HCEC 1CT (cell line): ENCODE data around the gene IP6K1.
A peak's percentile ranks its signal among the peaks of the same experiment; 100 is the strongest.
"Not testable (repeated sequence)": the region's sequence is repeated elsewhere in the genome, so short reads cannot be mapped to it uniquely, and the experiment has no call there.

ENCODE experiments used
- DNase-seq: peaks from one replicate; pipeline ENCODE4 v3.0.0-alpha.2; 2017

The IP6K1 gene

GRCh38 chr3:49793486-49794085, 7.2 kb upstream of the IP6K1 start:
- no peak for DNase-seq

DNA sequence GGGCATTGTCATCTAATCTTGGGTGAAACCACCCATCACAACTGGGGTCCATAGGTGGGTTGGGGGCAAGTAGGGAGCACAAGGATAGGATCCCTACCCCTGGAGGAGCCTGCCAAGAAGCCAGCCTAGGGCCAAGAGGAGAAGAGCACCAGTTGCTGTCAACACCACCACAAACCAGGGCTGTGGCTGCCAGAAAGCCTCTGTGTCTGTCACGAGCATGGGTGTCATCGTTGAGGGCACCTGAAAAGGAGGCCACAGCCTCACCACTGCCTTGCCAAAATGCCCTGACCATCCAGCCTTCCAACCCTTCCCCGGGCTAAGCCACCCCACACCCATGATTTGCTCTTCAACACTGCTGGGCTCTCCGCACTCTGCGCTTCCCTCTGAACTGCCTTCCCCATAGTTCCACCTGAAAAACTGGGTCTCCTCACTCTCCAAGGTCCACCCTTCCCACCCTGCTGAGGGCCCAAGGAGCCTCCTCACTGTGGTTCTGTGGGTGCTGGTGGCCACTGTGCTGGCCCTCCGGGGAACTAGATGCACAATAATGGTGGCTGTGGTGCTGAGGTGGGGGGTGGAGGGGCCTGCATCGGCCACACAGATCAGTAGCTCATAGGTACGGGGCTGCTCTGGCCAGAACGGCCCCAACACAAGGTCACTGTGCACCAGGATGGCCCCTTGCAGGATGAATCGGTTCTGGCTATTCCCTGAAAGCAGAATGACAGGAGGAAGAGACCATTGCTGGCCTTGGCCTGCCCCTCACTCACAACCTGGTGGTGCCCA, 6.2 kb upstream of the IP6K1 start:
- DNase-seq, result no peak

- no peak for DNase-seq
Observed at GRCh38 chr3:49791571-49791970, 5.2 kb upstream of the IP6K1 start.

DNA sequence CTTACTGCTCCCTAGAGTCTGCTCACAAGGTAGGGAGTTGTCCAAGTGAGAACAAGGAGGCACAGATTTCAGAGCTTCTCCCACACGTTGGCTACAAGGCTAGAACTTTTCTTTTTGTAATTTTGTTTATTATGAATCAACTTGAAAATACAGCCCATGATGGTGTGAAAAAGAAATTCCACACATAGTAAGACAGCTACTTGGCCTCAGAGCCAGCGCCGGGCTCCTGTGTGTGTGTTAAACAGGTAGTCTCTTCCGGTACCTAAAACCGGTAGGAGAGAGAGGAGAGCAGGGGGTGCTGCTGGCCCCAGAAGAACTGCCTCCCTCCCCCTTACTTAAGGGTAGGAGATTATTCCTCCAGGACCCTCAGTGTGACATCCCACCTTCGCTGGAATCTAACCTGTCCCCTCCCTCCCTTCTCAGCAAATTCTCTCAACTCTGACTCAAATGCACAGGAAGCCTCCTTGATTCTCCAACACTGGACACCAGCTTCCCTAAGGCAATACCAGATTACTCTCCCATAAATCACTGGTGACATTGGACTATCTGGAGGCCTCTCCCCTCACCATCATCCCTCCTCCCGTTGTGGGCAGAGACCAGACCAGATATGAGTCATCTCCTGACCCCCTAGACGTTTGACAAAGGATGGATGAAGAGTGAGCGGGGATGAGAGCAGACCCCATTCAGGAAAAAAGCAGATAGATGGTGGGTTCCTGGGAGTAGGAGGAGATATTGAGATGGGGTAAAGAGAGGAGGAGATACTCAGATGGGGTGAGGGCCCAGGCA, 4.5 kb upstream of the IP6K1 start:
- DNase-seq, result no peak

DNA sequence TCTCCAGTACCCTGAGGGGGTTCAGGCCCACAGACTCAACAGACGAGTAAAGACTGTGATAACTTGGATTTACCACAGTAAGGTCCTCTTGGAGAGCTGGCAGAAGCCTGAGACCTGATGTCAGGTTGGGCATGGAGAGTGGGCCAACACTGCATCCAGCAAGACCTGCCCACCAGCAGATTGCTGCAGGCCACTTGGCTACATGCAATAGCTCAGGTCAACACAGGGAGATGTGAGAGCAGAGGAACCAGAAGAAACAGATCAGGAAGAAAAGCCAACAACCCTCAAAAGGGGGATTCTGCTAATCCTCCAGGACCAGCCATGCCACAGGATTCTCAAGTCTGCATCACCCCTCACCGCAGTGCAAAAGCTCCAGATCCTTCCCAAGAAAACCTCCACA, 1.7 kb upstream of the IP6K1 start:
- DNase-seq, result no peak

DNA sequence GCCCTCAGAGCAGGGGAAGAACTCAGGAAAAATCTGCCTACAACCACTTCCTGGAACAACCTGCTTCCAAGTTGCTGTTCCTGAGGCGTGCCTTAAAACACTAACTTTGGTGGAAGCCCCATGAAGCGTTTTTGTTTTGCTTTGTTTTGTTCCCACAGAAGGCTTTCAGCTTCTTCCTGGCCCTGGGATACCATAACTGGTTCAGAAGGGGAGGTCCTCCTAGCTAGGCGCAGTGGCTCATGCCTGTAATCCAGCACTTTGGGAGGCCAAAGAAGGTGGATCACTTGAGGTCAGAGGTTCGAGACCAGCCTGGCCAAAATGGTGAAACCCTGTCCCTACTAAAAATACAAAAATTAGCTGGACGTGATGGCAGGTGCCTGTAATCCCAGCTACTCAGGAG, 1.2 kb upstream of the IP6K1 start:
- no peak for DNase-seq

DNA sequence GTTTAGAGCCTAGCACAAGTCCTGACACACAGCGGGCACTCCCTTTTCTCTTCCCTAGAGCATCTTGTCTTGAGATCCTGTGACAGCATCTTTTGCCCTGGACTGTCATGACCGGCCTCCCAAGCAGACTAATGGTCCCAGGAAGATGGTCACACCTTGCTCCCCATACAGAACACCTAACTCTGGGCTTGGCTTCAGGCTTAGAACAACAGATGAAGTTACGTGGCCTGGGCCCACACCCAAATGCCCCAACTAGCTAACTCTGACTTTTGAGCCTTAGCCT, 781 bp upstream of the IP6K1 start:
- DNase-seq, result no peak

DNA sequence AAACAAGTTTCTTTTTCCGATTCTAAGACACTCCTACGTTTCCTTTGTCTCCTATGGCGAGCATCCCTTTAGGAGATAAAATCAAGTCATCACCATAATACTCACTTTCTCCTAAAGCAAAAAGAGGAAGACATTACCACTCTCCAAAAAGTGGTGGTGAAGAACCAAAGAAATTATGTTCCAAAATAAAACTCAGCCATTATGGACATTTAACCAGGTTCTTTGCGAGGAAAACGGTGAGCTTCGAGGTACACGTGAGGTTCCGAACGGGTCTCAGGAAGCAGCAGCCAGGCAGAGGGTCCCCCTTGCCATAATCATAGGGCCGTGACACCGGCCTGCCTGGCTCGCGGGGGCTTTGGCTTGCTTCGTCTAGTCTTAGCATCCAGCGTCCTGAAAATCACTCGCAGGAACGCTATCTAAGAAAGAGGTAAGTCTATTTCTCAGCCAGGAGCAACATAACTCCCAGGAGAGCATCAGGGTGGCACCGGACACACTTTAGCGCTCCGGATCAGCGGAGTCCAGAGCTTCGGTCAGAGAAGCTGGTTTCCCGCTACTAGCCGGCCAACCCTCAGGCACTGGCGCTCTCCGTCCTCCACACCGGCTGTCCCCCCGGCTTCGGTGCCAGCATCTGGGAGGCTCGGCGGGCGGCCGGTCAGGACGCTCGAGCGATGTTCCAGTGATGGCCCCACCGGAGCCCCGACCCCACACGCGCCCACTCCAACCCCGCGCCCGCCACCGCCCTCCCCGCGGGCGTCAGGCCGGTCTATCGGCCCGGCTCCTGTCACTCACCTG, 581 bp downstream of the IP6K1 start:
- DNase-seq, result peak; percentile 39

DNA sequence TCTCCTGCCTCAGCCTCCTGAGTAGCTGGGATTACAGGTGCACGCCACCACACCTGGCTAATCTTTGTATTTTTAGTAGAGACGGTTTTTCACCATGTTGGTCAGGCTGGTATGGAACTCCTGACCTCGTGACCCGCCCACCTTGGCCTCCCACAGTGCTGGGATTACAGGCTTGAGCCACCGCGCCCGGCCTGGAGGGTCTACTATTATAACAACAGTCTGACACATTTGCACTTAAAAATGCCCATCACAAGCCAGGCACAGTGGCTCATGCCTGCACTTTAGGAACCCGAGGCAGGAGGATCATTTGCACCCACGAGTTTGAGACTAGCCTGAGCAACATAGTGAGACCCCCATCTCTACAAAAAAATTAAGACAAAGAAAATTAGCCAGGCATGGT, 4.1 kb downstream of the IP6K1 start:
- not testable (repeated sequence) for DNase-seq

DNA sequence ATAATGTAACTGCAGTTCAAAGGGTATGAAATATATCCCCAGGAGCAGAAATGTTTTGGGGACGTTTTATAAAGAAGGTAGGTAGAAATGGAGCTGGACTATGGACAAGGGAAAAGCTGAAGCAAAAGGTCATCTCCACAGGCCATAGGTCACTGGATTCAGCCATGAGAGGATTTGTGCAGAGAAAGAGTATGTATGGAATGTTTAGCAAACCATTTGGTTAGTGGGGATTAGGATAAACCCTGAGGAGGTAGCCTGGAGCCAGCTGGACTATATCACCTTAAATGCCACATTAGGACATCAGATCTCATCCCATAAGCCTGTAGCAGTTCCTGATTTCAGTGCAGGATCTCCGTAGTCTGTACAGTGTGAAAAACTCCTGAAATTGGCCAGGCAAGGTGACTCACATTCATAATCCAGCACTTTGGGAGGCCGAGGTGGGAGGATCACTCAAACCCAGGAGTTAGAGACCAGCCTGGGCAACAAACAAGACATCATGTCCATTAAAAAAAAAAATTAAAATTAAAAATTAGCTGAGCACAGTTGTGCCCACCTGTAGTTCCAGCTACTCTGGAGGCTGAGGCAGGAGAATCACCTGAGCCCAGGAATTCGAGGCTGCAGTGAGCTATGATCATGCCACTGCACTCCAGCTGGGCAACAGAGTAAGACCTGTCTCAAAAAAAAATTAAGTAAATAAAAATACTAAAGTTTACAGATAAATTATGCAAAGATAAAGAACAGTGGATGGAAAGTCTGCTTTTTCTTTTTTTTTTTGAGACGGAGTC, 4.7 kb downstream of the IP6K1 start:
- peak; percentile 64 for DNase-seq

GRCh38 chr3:49780975-49781365, 5.4 kb downstream of the IP6K1 start:
- not testable (repeated sequence) for DNase-seq

- DNase-seq, result no peak
Observed at GRCh38 chr3:49780080-49780974, 6.0 kb downstream of the IP6K1 start.

GRCh38 chr3:49779358-49780079, 6.8 kb downstream of the IP6K1 start:
- no peak for DNase-seq

GRCh38 chr3:49776101-49776500, 10.2 kb downstream of the IP6K1 start:
- not testable (repeated sequence) for DNase-seq

DNA sequence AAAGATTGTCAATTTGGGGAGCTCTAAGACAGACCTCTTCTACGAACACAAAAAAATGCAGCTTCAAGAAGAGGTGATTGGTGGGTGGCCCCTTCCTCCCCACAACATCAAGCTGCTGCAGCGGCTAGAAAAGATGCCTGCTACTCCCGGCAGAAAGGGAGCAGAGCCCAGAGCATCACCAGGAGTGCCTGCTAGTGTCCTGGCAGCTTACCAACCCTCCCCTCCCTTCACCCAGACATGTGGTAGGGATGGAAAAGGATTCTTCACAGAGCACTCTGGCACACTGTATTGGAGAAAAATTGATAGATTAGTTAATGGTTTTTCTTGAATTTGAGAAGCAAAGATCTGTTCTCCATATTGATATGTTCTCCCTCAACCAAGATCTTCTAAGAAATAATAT, 10.8 kb downstream of the IP6K1 start:
- no peak for DNase-seq

DNA sequence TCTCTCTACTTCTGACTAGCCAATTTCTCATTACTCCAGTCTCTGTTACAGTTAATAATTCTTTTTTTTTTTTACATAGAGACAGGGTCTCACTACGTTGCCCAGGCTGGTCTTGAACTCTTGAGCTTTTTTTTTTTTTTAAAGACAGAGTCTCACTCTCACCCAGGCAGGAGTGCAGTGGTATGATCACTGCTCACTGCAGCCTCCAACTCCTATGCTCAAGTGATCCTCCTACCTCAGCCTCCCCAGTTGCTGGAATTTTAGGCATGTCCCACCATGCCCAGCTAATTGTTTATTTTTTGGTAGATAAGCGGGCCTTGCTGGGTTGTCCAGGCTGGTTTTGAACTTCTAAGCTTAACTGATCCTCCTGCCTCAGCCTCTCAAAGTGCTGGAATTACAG, 13.6 kb downstream of the IP6K1 start:
- no peak for DNase-seq

- no peak for DNase-seq
Observed at GRCh38 chr3:49771340-49771938, 14.9 kb downstream of the IP6K1 start.

DNA sequence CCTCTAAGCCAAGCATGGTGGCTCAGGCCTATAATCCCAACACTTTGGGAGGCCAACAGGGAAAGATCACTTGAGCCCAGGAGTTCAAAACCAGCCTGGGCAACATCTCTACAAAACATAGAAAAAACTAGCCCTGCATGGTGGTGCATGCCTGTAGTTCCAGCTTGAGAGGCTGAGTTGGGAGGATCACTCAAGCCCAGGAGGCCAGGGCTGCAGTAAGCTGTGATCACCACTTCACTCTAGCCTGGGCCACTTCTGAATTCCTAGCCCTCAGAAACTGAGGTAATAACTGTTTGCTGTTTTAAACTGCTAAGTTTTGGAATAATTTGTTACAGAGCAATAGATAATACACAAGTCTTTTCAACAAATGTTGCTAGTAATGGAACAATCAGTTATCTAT, 16.4 kb downstream of the IP6K1 start:
- no peak for DNase-seq

DNA sequence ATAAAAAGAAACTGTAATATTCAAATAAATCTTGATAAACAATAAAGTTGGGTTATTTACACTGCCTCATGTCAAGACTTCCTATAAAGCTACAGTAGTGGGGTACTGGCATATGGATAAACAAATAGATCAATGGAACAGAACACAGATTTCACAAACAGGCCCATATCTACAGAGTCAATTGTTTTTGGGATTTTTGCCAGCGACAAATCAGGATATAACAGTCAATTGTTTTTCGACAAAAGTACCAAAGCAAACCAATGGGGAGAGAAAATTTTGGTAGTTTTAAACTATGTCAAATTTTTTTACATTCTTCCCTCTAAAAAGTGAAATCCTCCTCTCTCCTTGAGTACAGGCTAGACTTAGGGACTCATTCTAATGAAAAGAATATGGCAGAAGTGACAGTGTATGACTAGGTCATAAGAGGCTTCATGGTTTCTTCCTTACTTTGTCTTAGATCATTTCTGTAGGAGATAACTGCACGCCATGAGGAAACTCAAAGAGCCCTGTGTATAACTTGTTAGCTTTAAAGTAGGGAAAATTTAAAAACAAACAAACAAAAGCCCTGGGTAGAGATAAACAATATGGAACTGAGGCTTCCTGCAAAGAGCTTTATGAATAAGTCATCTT, 16.9 kb downstream of the IP6K1 start:
- DNase-seq, result no peak

DNA sequence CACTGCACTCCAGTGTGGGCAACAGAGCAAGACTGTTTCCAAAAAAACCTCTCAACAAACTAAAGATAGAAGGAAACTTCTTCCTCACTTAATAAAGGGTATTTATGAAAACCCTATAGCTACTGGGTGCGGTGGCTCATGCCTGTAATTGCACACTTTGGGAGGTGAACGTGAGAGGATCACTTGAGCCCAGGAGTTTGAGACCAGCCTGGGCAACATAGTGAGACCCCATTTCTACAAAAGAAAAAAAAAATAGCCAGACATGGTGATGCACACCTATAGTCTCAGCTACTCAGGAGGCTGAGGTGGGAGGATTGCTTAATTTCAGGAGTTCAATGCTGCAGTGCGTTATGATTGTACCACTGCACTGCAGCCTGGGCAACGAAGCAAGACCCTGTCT, 22.4 kb downstream of the IP6K1 start:
- DNase-seq, result no peak
